GM10847 (cell line): ENCODE measurements around the gene TBC1D14.

ENCODE experiments used
- POLR2A ChIP-seq: IDR thresholded peaks from 2 replicates; pipeline ENCODE4 v1.6.1; 2011; ENCODE audit not compliant: insufficient read length; ENCODE audit errors: extremely low read depth

The TBC1D14 gene

DNA sequence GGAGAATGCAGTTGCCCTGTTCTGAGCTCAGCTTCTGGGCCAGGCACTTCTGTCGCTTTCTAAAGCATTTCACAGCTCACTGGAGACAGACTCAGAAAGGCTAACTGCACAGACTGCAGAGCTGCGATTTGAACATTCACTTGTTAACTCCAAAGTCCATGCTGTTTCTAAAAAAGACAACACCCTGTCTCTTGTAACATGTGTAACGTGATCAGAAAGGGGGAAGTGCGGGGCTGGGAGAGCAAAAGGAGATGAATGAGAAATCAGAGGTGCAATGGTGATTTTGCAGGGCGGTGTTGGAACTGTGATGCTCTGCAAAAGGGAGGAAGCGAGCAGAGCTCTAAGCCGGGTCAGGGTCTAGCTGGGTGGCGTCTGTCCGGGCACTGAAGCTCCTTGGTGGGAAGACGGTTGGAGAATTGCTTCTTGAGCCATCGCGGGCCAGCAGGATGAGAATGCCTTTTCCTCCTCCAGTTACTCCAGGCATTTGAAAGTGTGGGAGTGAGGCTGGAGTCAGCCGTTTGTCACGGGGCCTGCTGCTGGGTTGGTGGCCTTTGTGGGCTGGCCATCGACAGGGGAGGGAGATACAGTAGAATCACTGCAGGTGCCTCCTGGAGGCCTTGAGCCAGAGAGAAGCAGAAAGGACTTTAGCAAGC, 20.3 kb downstream of the TBC1D14 start:
- no peak for TF ChIP-seq POLR2A

- TF ChIP-seq POLR2A, result no peak
These were observed 22.8 kb downstream of the TBC1D14 start for GRCh38 chr4:6932475-6932874.

GRCh38 chr4:6932918-6933317, 23.3 kb downstream of the TBC1D14 start:
- no peak for TF ChIP-seq POLR2A

DNA sequence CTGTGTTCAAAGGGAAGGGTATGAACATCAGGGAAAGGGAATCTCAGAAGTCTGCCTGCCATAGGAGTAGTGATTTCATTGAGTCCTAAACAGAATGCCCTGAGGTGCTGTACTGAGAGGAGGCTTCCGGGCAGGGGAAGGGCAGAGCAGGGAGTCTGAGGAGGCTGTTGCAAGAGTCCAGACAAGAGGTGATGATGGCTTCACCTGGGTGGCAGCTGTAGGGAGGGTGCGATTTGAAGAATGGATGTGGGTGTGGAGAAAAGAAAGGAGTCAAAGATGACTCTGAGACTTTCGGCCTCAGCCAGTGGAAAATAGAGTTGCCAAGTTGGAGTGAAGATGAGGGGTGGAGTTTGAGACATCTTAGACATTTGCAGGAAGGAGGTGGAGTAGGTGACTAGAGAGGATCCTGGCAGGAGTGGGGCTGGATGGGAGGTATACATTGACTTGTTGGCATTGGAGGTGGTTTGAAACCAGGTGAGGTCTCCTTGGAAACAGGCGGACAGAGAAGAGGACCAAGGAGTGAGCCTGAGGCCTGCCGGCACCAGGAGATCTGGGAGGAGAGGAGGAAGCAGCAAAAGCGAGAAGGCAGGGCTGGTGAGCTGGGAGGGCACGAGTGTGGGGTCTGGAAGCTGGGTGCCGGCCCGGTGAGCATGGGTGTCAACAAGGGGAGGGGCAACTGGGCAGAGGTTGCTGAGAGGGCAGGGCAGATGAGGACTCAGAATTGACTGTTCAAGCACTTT, 24.2 kb downstream of the TBC1D14 start:
- no peak for TF ChIP-seq POLR2A

DNA sequence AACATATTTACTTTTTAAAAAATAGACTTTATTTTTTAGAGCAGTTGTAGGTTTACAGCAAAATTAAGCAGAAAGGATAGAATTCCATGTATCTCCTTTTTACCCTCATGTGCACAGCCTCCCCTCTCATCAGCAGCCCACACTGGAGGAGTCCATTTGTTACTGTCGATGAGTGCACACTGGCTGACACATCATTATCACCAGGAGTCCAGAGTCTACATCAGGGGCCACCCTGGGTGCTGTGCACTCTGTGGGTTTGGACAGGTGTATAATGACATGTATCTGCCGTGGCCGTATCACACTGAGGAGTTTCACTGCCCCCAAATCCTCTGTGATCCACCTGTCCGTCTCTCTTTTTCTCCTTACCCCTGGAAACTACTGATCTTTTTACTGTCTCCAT, 26.3 kb downstream of the TBC1D14 start:
- TF ChIP-seq POLR2A, result no peak

GRCh38 chr4:6937201-6937600, 27.6 kb downstream of the TBC1D14 start:
- no peak for TF ChIP-seq POLR2A

GRCh38 chr4:6937754-6938153, 28.1 kb downstream of the TBC1D14 start:
- no peak for TF ChIP-seq POLR2A

GRCh38 chr4:6938237-6938636, 28.6 kb downstream of the TBC1D14 start:
- TF ChIP-seq POLR2A, result no peak

- no peak for TF ChIP-seq POLR2A
These were observed 29.1 kb downstream of the TBC1D14 start for GRCh38 chr4:6938647-6939271.

DNA sequence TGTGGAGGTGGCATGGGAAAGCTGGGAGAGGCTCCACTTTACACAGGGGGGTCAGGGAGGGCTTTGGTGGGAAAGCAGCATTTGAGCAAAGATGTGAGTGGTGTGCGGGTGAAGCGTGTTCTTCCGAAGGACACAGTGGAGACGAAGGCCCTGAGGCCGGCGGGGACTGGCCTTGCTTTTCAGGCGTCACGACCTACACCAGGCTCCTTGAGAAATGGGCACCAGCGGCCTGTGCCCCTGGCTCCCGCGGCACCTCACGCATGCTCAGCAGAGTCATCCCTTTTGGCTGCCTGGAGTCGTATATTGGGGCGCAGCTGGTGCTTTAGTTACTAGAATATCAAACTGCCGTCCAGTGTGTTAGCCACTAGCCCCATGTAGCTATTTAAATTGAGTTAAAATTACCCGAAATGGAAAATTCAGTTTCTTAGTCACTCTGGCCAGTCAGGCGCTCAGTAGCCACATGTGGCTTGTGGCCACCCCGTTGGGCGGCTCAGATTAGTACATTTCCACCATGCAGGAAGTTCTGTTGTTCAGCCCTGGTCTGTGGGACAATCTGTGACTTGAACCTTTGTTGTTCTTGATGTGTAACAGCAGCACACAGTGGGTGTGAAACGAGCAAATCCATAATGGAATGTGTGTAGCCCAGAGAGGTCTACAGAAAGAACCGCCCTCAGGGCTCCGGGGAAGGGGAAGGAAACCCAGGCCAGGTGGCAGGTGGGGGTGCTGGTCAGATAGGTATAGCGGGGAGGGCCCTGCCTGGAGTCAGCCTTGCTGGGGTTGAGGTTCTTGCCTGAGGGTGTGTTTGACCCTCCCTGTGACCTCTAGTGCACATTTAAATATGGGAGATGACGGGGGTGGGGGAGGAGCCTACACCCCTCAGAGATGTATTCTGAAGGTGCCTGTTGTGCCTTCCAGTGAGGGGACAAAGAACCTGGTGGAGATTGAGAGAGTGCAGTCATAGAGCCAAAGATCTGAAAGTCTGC, 30.4 kb downstream of the TBC1D14 start:
- no peak for TF ChIP-seq POLR2A

GRCh38 chr4:6940744-6941137, 31.1 kb downstream of the TBC1D14 start:
- no peak for TF ChIP-seq POLR2A

DNA sequence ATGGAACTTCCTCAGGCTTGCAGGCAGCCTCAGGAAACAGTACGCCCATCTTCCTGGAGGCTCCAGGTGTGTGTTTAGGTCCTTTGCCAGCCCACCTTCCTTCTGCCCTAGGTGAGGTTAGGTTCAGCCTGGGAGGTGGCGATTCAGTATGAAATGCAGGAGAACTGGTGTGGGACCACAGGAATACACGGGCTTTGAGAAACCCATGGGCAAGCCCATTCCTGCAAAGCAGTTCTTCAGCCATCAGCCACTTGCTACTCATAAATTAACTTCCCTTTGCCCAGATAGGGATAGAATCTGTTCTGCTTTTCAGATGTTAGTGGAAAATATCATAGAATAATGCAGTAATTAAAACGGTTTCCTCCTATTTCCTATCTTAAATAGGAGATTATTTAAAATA, 32.2 kb downstream of the TBC1D14 start:
- no peak for TF ChIP-seq POLR2A

DNA sequence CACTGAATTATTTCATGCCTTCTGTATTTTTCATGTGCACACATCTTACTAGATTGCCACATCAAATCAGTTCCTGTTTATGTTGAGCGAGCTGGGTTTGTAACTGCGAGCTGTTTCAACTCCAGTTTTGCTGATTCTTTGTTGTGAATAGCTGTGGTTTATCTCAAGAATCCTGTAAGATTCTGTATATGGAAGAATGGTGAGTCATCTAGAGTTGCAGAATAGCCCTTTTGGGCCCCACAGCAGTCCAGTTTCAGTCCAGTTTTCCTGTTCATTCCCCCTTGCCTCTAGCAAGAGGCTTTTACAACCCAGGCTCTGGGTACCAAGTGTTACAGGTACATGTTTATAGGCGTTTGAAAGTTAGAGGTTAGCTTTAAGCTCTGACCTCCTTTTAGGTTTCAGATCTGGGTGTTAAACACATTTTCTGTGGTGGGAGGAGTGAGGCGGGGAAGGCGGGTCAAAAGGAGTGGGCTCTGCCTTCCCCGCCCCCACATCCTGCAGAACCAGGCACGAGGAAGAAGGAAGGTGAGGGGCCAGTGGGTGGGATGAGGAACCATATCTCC, 32.7 kb downstream of the TBC1D14 start:
- TF ChIP-seq POLR2A, result no peak

DNA sequence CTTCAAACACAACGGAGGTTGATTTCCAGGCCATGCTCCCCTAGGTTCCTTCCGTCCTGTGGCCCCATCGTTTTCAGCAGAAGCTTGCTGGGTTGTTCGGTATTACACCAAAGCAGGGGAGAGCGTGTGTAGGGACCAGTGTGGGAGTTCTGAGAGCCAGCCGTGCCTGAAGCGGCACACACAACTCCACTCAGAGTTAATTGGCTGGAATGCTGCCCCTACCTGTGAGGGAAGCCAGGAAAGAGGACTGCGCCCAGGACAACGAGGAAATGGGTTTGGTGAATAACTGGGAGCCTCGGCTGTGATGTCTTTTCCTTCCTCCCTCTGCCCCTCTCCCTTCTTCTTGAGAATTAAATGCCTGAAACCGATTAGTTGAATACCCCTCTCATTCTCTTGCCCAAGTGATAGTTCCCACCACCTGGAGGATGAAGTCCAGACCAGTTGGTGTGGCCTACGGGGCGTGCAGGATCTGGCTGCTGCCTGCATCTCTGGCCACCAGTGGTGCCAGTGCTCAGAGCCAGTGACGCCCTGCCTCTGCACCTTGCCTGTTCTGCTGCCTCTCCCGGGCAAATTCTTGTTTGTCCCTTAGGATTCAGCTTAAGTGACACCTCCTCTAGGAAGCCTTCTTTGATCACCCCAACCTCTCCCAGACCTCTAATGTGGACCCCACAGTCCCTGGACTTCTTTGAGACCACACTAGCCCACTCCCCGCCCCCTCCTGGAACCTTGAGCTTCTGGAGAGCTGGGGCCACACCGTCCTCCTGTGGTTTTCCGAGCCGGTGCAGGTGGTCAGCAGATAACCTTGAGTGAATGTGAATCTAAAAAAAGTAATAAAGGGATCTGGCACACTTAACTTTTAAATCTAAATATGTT, 33.6 kb downstream of the TBC1D14 start:
- TF ChIP-seq POLR2A, result no peak
